HepG2 (cell line): ENCODE data around the gene RMRP. TPM values are rescaled to one million over a fixed set of nuclear protein-coding genes. Genes with fewer than 3 reads are reported as not detected.
"Not testable (repeated sequence)": the region's sequence is repeated elsewhere in the genome, so short reads cannot be mapped to it uniquely, and the experiment has no call there.

Experiments used
- ATAC-seq: fragments of 200-7000 bp; cut with Tn5 transposase; 3 replicates; pipeline ENCODE4 v1.9.1; 2020; ENCODE audit warnings: mild to moderate bottlenecking, moderate library complexity
- BruUV-seq: library from RNA; stranded (reverse); fragments of 400-500 nt; replicated peaks from 2 replicates; lab custom pipeline; 2021; lab: Mats Ljungman, UMichigan
- CTCF ChIA-PET: fragments of 300-600 bp; formaldehyde crosslinking; extraction: SDS; loops from one replicate; lab custom pipeline; 2021; ENCODE audit warnings: low total read pairs, inconsistent platforms, low intra/inter-chr PET ratio; lab: Yijun Ruan, JAX
- POLR2A ChIA-PET: fragments of 350-600 bp; sonication (Branson Sonifier 250); formaldehyde crosslinking; loops from one replicate; lab custom pipeline; 2020; ENCODE audit warnings: antibody characterized with exemption, inconsistent platforms; lab: Yijun Ruan, JAX
- DNase-seq: peaks from one replicate; pipeline ENCODE4 v3.0.0-alpha.2; 2015; ENCODE audit warnings: low spot score
- FAIRE-seq: peaks from 3 replicates; lab custom pipeline; 2011; peaks lifted over from hg19 to GRCh38; lab: Jason Lieb, UNC
- H2AFZ ChIP-seq: one replicate; pipeline ENCODE4 v1.6.1; 2011; ENCODE audit warnings: low read length, inconsistent platforms
- H3K27ac ChIP-seq: fragments of 300-600 bp; 3 replicates; pipeline ENCODE4 v1.8.0; 2011; ENCODE audit warnings: mixed run types, mild to moderate bottlenecking, mixed read lengths, low read length, inconsistent platforms; ENCODE audit not compliant: insufficient read depth; ENCODE audit errors: extremely low read length
- H3K27me3 ChIP-seq, 2 experiments: fragments of 200-600 bp in 1 of 2; 2 replicates in 1 of 2; 3 replicates in 1 of 2; pipeline versions ENCODE4 v1.6.0 to v1.8.0; 2011; ENCODE audit warnings: low read length in 2 of 2, mild to moderate bottlenecking in 2 of 2, moderate library complexity in 2 of 2, inconsistent platforms in 1 of 2; ENCODE audit not compliant: insufficient read depth in 2 of 2, control insufficient read depth in 1 of 2
- H3K36me3 ChIP-seq, 2 experiments: fragments of 200-600 bp in 1 of 2; replicated peaks in 1 of 2; 2 replicates in 1 of 2; 3 replicates in 1 of 2; pipeline versions ENCODE4 v1.5.1 to v1.8.0; 2011; ENCODE audit warnings: low read length in 2 of 2, inconsistent platforms in 1 of 2; ENCODE audit not compliant: insufficient read depth in 2 of 2, control insufficient read depth in 1 of 2
- H3K4me1 ChIP-seq: 2 replicates; pipeline ENCODE4 v1.5.1; 2012; ENCODE audit warnings: low read length, inconsistent platforms; ENCODE audit not compliant: insufficient read depth
- H3K4me2 ChIP-seq: 2 replicates; pipeline ENCODE4 v1.6.0; 2011; ENCODE audit warnings: low read depth, low read length, inconsistent platforms
- H3K4me3 ChIP-seq, 3 experiments: fragments of 200-600 bp in 1 of 3; sonication (generic), shearing (Covaris generic) in 1 of 3; replicated peaks in 1 of 3; 2 replicates each; pipeline ENCODE4 v1.5.1; 2011 to 2016; ENCODE audit warnings: low read length in 3 of 3, inconsistent platforms in 2 of 3, low read depth in 2 of 3, mild to moderate bottlenecking in 2 of 3, control low read depth in 1 of 3, mixed read lengths in 1 of 3; ENCODE audit not compliant: insufficient read depth in 1 of 3
- H3K79me2 ChIP-seq: one replicate; pipeline ENCODE4 v1.6.1; 2011; ENCODE audit warnings: low read length, inconsistent platforms; ENCODE audit not compliant: insufficient read depth
- H3K9ac ChIP-seq: 2 replicates; pipeline ENCODE4 v1.6.0; 2011; ENCODE audit warnings: mild to moderate bottlenecking, low read depth, low read length, inconsistent platforms; ENCODE audit not compliant: insufficient read depth
- H3K9me3 ChIP-seq: 2 replicates; pipeline ENCODE4 v1.5.1; 2012; ENCODE audit warnings: mild to moderate bottlenecking, low read length
- H4K20me1 ChIP-seq: 2 replicates; pipeline ENCODE4 v1.6.0; 2011; ENCODE audit warnings: inconsistent platforms, mild to moderate bottlenecking, low read length, moderate library complexity; ENCODE audit not compliant: insufficient read depth
- WGBS: methylation state at CpG from one replicate; pipeline ENCODE4 v1.1.6; 2017; ENCODE audit warnings: low lambda C conversion rate; 5-methylcytosine and 5-hydroxymethylcytosine counted together
- in situ Hi-C: cut with HindIII; loops from 2 replicates; pipeline ENCODE4 v1.10.0; 2017; ENCODE audit warnings: low pct_unique_long_range_greater_than_20kb; ENCODE audit not compliant: extremely low pct_ligation_motif_present
- intact Hi-C: fragments of 100-400 bp; cut with micrococcal nuclease; formaldehyde crosslinking; loops from one replicate; pipeline ENCODE4 v1.10.0; 2022; ENCODE audit not compliant: unreplicated experiment
- polyA plus RNA-seq, 8 experiments: library from polyadenylated mRNA; depleted of rRNA in 3 of 8; stranded (reverse) in 7 of 8; unstranded in 1 of 8; fragments of >200 nt; fragmentation: Illumina TruSeq in 4 of 8; extraction: Trizol in 4 of 8; gene quantifications; 2 replicates each; pipeline versions ENCODE4 v1.2.1 to v1.2.3, GENCODE V29; 2011 to 2016; ENCODE audit warnings: low read depth in 4 of 8, missing spikeins in 1 of 8, mixed read lengths in 1 of 8; ENCODE audit not compliant: insufficient read depth in 1 of 8
- total RNA-seq, 5 experiments: library from RNA; depleted of rRNA; stranded (reverse); fragments of >200 nt; fragmentation: Illumina TruSeq; extraction: Trizol; gene quantifications; 2 replicates each; pipeline ENCODE4 v1.2.3, GENCODE V29; 2016; ENCODE audit warnings: low read depth in 1 of 5

RMRP gene
- total and polyA plus RNA-seq, 2 of the 13 experiments (the other 11 are each of a cell fraction or from before 2014, with no cell fraction given) = 51.4 to 4,025 TPM

GRCh38 chr9:35638751-35639150 lies 19.1 kb downstream of the RMRP start:
- POLR2A ChIA-PET = interaction anchor here (1.4 kb wide), 1 partner anchor 9 kb away, joined by 3 read pairs; no protein-coding TSS in a partner anchor
- not testable (repeated sequence) for BruUV-seq

GRCh38 chr9:35637427-35637955 lies 20.3 kb downstream of the RMRP start:
- H3K79me2 ChIP-seq, H3K36me3 ChIP-seq, H3K4me1 ChIP-seq, CTCF ChIA-PET, H3K9ac ChIP-seq, H4K20me1 ChIP-seq, intact Hi-C loops, BruUV-seq, DNase-seq, H3K27me3 ChIP-seq, in situ Hi-C loops, H3K9me3 ChIP-seq, H3K4me2 ChIP-seq, ATAC-seq, H3K4me3 ChIP-seq, POLR2A ChIA-PET, FAIRE-seq, H2AFZ ChIP-seq, H3K27ac ChIP-seq: not testable (repeated sequence)
- 62% methylated on average over 9 of the region's 9 CpGs for WGBS

More at GRCh38 chr9:35638751-35639150, 19.1 kb downstream of the RMRP start:
- H3K9ac ChIP-seq, ATAC-seq, H3K9me3 ChIP-seq, intact Hi-C loops, H3K4me2 ChIP-seq, H4K20me1 ChIP-seq, H2AFZ ChIP-seq, H3K27ac ChIP-seq, FAIRE-seq, H3K27me3 ChIP-seq, CTCF ChIA-PET, in situ Hi-C loops, H3K4me1 ChIP-seq, H3K36me3 ChIP-seq, H3K79me2 ChIP-seq, DNase-seq, H3K4me3 ChIP-seq: not testable (repeated sequence)
- 70% methylated on average over 7 of the region's 8 CpGs for WGBS

GRCh38 chr9:35636877-35637246 lies 21.0 kb downstream of the RMRP start:
- ATAC-seq, FAIRE-seq, H3K36me3 ChIP-seq, H3K4me1 ChIP-seq, POLR2A ChIA-PET, H3K27ac ChIP-seq, in situ Hi-C loops, H3K4me2 ChIP-seq, H3K9me3 ChIP-seq, intact Hi-C loops, H3K79me2 ChIP-seq, H4K20me1 ChIP-seq, BruUV-seq, CTCF ChIA-PET, H3K9ac ChIP-seq, DNase-seq, H2AFZ ChIP-seq, H3K27me3 ChIP-seq, H3K4me3 ChIP-seq: not testable (repeated sequence)
- WGBS = 75% methylated on average over 6 of the region's 6 CpGs
